Mesenchymal stem cell (in vitro differentiated cells and primary cell): Measurements from ENCODE around the gene ALG12.

Source experiments
- DNase-seq: peaks from one replicate; pipeline ENCODE4 v3.0.0-alpha.2; 2013
- H2AFZ ChIP-seq: one replicate; pipeline ENCODE4 v1.6.1; 2013; ENCODE audit warnings: low read depth, mild to moderate bottlenecking, control low read depth, inconsistent platforms, low read length, moderate library complexity
- H2AK5ac ChIP-seq: 2 replicates; pipeline ENCODE4 v1.6.1; 2013; ENCODE audit warnings: low read length, moderate library complexity, mild to moderate bottlenecking, inconsistent platforms; ENCODE audit not compliant: severe bottlenecking
- H2BK120ac ChIP-seq: one replicate; pipeline ENCODE4 v1.6.1; 2013; ENCODE audit warnings: low read depth, mild to moderate bottlenecking, inconsistent platforms, low read length, moderate library complexity
- H2BK12ac ChIP-seq, 2 experiments: one replicate each; pipeline ENCODE4 v1.6.1; 2013; ENCODE audit warnings: inconsistent platforms in 2 of 2, low read length in 2 of 2, mild to moderate bottlenecking in 2 of 2, moderate library complexity in 2 of 2, control low read depth in 1 of 2
- H2BK15ac ChIP-seq: one replicate; pipeline ENCODE4 v1.6.1; 2013; ENCODE audit warnings: mild to moderate bottlenecking, low read depth, inconsistent platforms; ENCODE audit not compliant: poor library complexity, severe bottlenecking
- H2BK5ac ChIP-seq: 2 replicates; pipeline ENCODE4 v1.6.1; 2013; ENCODE audit warnings: low read depth, mild to moderate bottlenecking, low read length, control low read depth, inconsistent platforms; ENCODE audit not compliant: poor library complexity, severe bottlenecking
- H3K14ac ChIP-seq, 2 experiments: one replicate each; pipeline ENCODE4 v1.6.1; 2013; ENCODE audit warnings: inconsistent platforms in 2 of 2, low read length in 2 of 2, control low read depth in 1 of 2, mild to moderate bottlenecking in 1 of 2, moderate library complexity in 1 of 2
- H3K18ac ChIP-seq, 2 experiments: one replicate each; pipeline ENCODE4 v1.6.1; 2013; ENCODE audit warnings: inconsistent platforms in 2 of 2, low read length in 2 of 2, control low read depth in 1 of 2, low read depth in 1 of 2, mild to moderate bottlenecking in 1 of 2
- H3K23ac ChIP-seq, 2 experiments: one replicate each; pipeline ENCODE4 v1.6.1; 2013; ENCODE audit warnings: inconsistent platforms in 2 of 2, low read length in 2 of 2, mild to moderate bottlenecking in 2 of 2, moderate library complexity in 2 of 2, control low read depth in 1 of 2
- H3K27ac ChIP-seq: 2 replicates; pipeline ENCODE4 v1.5.1; 2013; ENCODE audit warnings: mild to moderate bottlenecking, moderate library complexity, low read length, control low read depth, inconsistent platforms; ENCODE audit not compliant: poor library complexity, severe bottlenecking
- H3K27me3 ChIP-seq, 2 experiments: 2 replicates each; pipeline versions ENCODE4 v1.6.1 to v1.7.0; 2013; ENCODE audit warnings: low read length in 2 of 2, mild to moderate bottlenecking in 2 of 2, moderate library complexity in 2 of 2, control low read depth in 1 of 2, inconsistent platforms in 1 of 2; ENCODE audit not compliant: control insufficient read depth in 1 of 2, insufficient read depth in 1 of 2
- H3K36me3 ChIP-seq, 2 experiments: 2 replicates each; pipeline versions ENCODE4 v1.6.1 to v1.7.0; 2013; ENCODE audit warnings: low read length in 2 of 2, control low read depth in 1 of 2, inconsistent platforms in 1 of 2, low read depth in 1 of 2, mild to moderate bottlenecking in 1 of 2; ENCODE audit not compliant: insufficient read depth in 2 of 2, control insufficient read depth in 1 of 2
- H3K4ac ChIP-seq, 2 experiments: one replicate each; pipeline ENCODE4 v1.6.1; 2013; ENCODE audit warnings: inconsistent platforms in 2 of 2, low read length in 2 of 2, mild to moderate bottlenecking in 2 of 2, moderate library complexity in 2 of 2, control low read depth in 1 of 2, low read depth in 1 of 2
- H3K4me1 ChIP-seq: 2 replicates; pipeline ENCODE4 v1.6.1; 2013; ENCODE audit warnings: low read depth, low read length, control low read depth; ENCODE audit not compliant: control insufficient read depth, insufficient read depth
- H3K4me2 ChIP-seq: 2 replicates; pipeline ENCODE4 v1.6.1; 2013; ENCODE audit warnings: low read length, mild to moderate bottlenecking, inconsistent platforms; ENCODE audit not compliant: poor library complexity, severe bottlenecking
- H3K4me3 ChIP-seq, 2 experiments: 2 replicates each; pipeline versions ENCODE4 v1.5.1 to v1.7.0; 2013; ENCODE audit warnings: low read length in 2 of 2, mild to moderate bottlenecking in 2 of 2, control low read depth in 1 of 2, low read depth in 1 of 2; ENCODE audit not compliant: insufficient read depth in 1 of 2
- H3K79me1 ChIP-seq: replicated peaks from 2 replicates; pipeline ENCODE4 v1.6.1; 2013; ENCODE audit warnings: mild to moderate bottlenecking, control low read depth, low read length, inconsistent platforms; ENCODE audit not compliant: poor library complexity, severe bottlenecking
- H3K9ac ChIP-seq: 2 replicates; pipeline ENCODE4 v1.7.0; 2013; ENCODE audit warnings: mild to moderate bottlenecking, low read length, moderate library complexity
- H3K9me3 ChIP-seq: 2 replicates; pipeline ENCODE4 v1.7.0; 2013; ENCODE audit warnings: mild to moderate bottlenecking, low read length; ENCODE audit not compliant: control insufficient read depth
- H4K8ac ChIP-seq: one replicate; pipeline ENCODE4 v1.6.1; 2013; ENCODE audit warnings: inconsistent platforms, mild to moderate bottlenecking, low read length, moderate library complexity
- H4K91ac ChIP-seq: one replicate; pipeline ENCODE4 v1.6.1; 2013; ENCODE audit warnings: mild to moderate bottlenecking, low read length, inconsistent platforms
- WGBS: methylation state at CpG from one replicate; pipeline ENCODE4 v1.1.7; 2013; ENCODE audit warnings: mixed read lengths; 5-methylcytosine and 5-hydroxymethylcytosine counted together

Gene ALG12

DNA sequence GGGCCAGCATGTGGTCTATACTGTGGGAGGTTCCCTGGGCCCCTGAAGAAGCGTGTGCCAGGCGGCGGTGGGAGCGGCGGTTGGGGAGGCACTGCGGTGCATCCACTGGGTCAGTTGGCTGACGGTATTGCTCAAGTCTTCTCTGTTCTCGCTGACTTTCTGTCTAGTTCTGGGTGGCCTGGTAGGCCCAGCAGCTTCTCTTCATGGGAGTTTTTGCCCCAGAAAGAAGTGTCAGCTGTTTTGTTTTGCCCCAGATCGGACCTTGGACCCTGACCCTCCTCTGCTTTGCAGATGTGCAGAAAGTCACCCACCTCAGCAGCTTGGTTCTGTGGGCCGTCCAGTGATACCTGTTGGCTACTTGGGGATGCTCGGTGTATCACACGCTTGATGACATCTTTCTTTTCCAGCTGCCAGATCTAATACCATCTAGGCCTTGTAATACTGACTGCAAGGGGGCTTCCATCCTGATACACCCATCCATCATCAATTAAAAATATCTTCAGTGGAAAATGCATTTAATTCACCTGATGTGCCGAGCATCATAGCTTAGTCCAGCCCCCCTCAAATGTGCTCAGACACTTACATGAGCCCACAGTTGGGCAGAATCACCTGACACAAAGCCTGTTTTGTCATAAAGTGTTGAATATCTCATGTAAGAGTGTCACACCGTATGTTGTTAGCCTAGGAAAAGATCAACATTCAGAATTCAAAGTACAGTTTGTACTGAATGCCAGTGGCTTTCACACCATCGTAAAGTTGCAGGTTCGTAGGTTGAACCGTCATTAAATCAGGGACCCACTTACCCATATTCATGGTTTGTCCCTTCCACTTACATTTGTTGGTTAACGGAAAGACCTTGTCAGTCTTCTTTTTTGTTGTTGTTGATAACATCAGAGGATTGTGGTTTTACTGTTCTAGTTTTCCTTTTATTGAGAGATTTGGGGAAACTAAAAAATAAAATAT is 50.7 kb downstream of the ALG12 start:
- no peak for DNase-seq
- no peak overlapping the region for H3K4ac ChIP-seq
- H3K14ac ChIP-seq = no peak overlapping the region
- no peak overlapping the region for H3K18ac ChIP-seq
- no peak overlapping the region for H2BK120ac ChIP-seq
- no peak overlapping the region for H3K23ac ChIP-seq
- no peak overlapping the region for H3K4me2 ChIP-seq
- peaks cover 22% of the 10 kb centered on the region for H3K79me1 ChIP-seq
- H2AK5ac ChIP-seq = no peak overlapping the region
- no peaks in the 10 kb centered on the region for H3K27me3 ChIP-seq
- no peak overlapping the region for H2BK12ac ChIP-seq
- no peak overlapping the region for H3K4me3 ChIP-seq
- no peak overlapping the region for H3K9ac ChIP-seq
- no peak overlapping the region for H4K91ac ChIP-seq
- H3K27ac ChIP-seq = no peak overlapping the region
- 97% methylated on average over 17 of the region's 18 CpGs for WGBS
- H3K9me3 ChIP-seq = peaks cover 39% of the 10 kb centered on the region
- peaks cover 7 to 21% of the 10 kb centered on the region in 2 experiments for H3K36me3 ChIP-seq
- H2AFZ ChIP-seq = no peak overlapping the region
- no peak overlapping the region for H4K8ac ChIP-seq
- H3K4me1 ChIP-seq = no peaks in the 10 kb centered on the region
- no peak overlapping the region for H2BK5ac ChIP-seq
- H2BK15ac ChIP-seq = no peak overlapping the region

DNA sequence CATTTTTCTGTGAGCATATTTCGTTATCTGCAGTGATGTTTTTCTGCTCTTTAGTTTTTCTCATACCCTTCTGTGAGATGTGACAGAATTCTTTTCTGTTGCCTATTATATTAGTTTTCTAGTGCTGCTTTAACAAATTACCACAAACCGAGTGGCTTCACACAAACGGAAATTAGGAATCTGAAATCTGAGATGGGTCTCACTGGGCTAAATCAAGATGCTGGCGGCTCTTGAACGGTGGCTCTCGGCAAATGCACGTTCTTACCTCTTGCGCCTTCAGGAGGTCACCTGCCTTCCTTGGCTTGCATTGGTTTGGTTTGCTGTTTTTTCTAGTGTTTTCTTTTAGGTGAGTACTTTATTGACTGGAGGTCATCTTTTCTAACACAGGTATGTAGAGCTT is 51.6 kb downstream of the ALG12 start:
- Histone ChIP-seq H3K18ac (no peak overlapping the region), H3K9me3 (peaks cover 39% of the 10 kb centered on the region), H3K36me3 (peaks cover 7 to 21% of the 10 kb centered on the region in 2 experiments), H3K4me2 (no peak overlapping the region), H3K4me3 (no peak overlapping the region), H3K4ac (no peak overlapping the region), H2BK12ac (no peak overlapping the region), H3K14ac (no peak overlapping the region), H3K27me3 (no peaks in the 10 kb centered on the region), H3K79me1 (peaks cover 20% of the 10 kb centered on the region), H2AK5ac (no peak overlapping the region), H2AFZ (no peak overlapping the region), H2BK15ac (no peak overlapping the region), H2BK120ac (no peak overlapping the region), H3K4me1 (peaks cover 5% of the 10 kb centered on the region), H4K8ac (no peak overlapping the region), H3K9ac (no peak overlapping the region), H3K23ac (no peak overlapping the region), H3K27ac (no peak overlapping the region), H2BK5ac (no peak overlapping the region), H4K91ac (no peak overlapping the region)
- 87% methylated on average over 7 of the region's 8 CpGs for WGBS
- DNase-seq = no peak

- no peak for DNase-seq
- Histone ChIP-seq H3K18ac (no peak overlapping the region), H3K4me1 (peaks cover 5% of the 10 kb centered on the region), H2AFZ (no peak overlapping the region), H2BK5ac (no peak overlapping the region), H3K9ac (no peak overlapping the region), H2AK5ac (no peak overlapping the region), H3K36me3 (peaks cover 7 to 21% of the 10 kb centered on the region in 2 experiments), H2BK15ac (no peak overlapping the region), H3K27me3 (no peaks in the 10 kb centered on the region), H3K4me3 (no peak overlapping the region), H3K4me2 (no peak overlapping the region), H2BK120ac (no peak overlapping the region), H3K14ac (no peak overlapping the region), H3K27ac (no peak overlapping the region), H4K91ac (no peak overlapping the region), H3K23ac (no peak overlapping the region), H3K9me3 (peaks cover 39% of the 10 kb centered on the region), H3K4ac (no peak overlapping the region), H3K79me1 (peaks cover 20% of the 10 kb centered on the region), H4K8ac (no peak overlapping the region), H2BK12ac (no peak overlapping the region)
- no CpG with 5 or more reads among the region's 2 CpGs for WGBS
These were observed 52.1 kb downstream of the ALG12 start for GRCh38 chr22:49866134-49866533.

DNA sequence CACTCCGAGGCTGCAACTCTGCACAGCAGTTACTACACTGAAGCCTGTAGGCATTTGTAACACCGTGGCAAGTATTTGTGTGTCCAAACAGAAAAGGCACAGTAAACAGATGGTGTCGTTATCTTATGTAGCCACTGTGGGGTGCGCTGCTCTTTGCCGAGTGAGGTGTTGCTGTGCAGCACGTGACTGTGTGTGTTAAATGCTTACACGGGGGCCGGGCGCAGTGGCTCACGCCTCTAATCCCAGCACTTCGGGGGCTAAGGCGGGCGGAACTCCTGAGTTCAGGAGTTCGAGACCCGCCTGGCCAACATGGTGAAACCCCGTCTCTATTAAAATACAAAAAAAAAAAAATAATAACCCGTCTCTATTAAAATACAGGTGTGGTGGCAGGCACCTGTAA is 53.1 kb downstream of the ALG12 start:
- Histone ChIP-seq H3K9me3 (peaks cover 37% of the 10 kb centered on the region), H4K91ac (no peak overlapping the region), H3K23ac (no peak overlapping the region), H3K27ac (no peak overlapping the region), H2BK120ac (no peak overlapping the region), H3K18ac (no peak overlapping the region), H3K27me3 (no peaks in the 10 kb centered on the region), H3K4ac (no peak overlapping the region), H2AK5ac (no peak overlapping the region), H3K79me1 (peaks cover 20% of the 10 kb centered on the region), H2BK12ac (no peak overlapping the region), H2BK5ac (no peak overlapping the region), H4K8ac (no peak overlapping the region), H2AFZ (no peak overlapping the region), H3K9ac (no peak overlapping the region), H2BK15ac (no peak overlapping the region), H3K4me1 (peaks cover 5% of the 10 kb centered on the region), H3K4me3 (no peak overlapping the region), H3K14ac (no peak overlapping the region), H3K4me2 (no peak overlapping the region), H3K36me3 (peaks cover 7 to 21% of the 10 kb centered on the region in 2 experiments)
- no peak for DNase-seq
- 93% methylated on average over 15 of the region's 17 CpGs for WGBS
